HepG2 (cell line): ENCODE data around the gene SEMA7A. TPM values are rescaled to one million over a fixed set of nuclear protein-coding genes. Genes with fewer than 3 reads are reported as not detected.

Source experiments
- ATAC-seq: fragments of 200-7000 bp; cut with Tn5 transposase; 3 replicates; pipeline ENCODE4 v1.9.1; 2020; ENCODE audit warnings: mild to moderate bottlenecking, moderate library complexity
- BruUV-seq: library from RNA; stranded (reverse); fragments of 400-500 nt; replicated peaks from 2 replicates; lab custom pipeline; 2021; lab: Mats Ljungman, UMichigan
- CTCF ChIA-PET: fragments of 300-600 bp; formaldehyde crosslinking; extraction: SDS; loops from one replicate; lab custom pipeline; 2021; ENCODE audit warnings: low total read pairs, inconsistent platforms, low intra/inter-chr PET ratio; lab: Yijun Ruan, JAX
- POLR2A ChIA-PET: fragments of 350-600 bp; sonication (Branson Sonifier 250); formaldehyde crosslinking; loops from one replicate; lab custom pipeline; 2020; ENCODE audit warnings: antibody characterized with exemption, inconsistent platforms; lab: Yijun Ruan, JAX
- DNase-seq: peaks from one replicate; pipeline ENCODE4 v3.0.0-alpha.2; 2015; ENCODE audit warnings: low spot score
- FAIRE-seq: peaks from 3 replicates; lab custom pipeline; 2011; peaks lifted over from hg19 to GRCh38; lab: Jason Lieb, UNC
- H2AFZ ChIP-seq: one replicate; pipeline ENCODE4 v1.6.1; 2011; ENCODE audit warnings: low read length, inconsistent platforms
- H3K27ac ChIP-seq: fragments of 300-600 bp; 3 replicates; pipeline ENCODE4 v1.8.0; 2011; ENCODE audit warnings: mixed run types, mild to moderate bottlenecking, mixed read lengths, low read length, inconsistent platforms; ENCODE audit not compliant: insufficient read depth; ENCODE audit errors: extremely low read length
- H3K27me3 ChIP-seq, 2 experiments: fragments of 200-600 bp in 1 of 2; 2 replicates in 1 of 2; 3 replicates in 1 of 2; pipeline versions ENCODE4 v1.6.0 to v1.8.0; 2011; ENCODE audit warnings: low read length in 2 of 2, mild to moderate bottlenecking in 2 of 2, moderate library complexity in 2 of 2, inconsistent platforms in 1 of 2; ENCODE audit not compliant: insufficient read depth in 2 of 2, control insufficient read depth in 1 of 2
- H3K36me3 ChIP-seq, 2 experiments: fragments of 200-600 bp in 1 of 2; replicated peaks in 1 of 2; 2 replicates in 1 of 2; 3 replicates in 1 of 2; pipeline versions ENCODE4 v1.5.1 to v1.8.0; 2011; ENCODE audit warnings: low read length in 2 of 2, inconsistent platforms in 1 of 2; ENCODE audit not compliant: insufficient read depth in 2 of 2, control insufficient read depth in 1 of 2
- H3K4me1 ChIP-seq: 2 replicates; pipeline ENCODE4 v1.5.1; 2012; ENCODE audit warnings: low read length, inconsistent platforms; ENCODE audit not compliant: insufficient read depth
- H3K4me2 ChIP-seq: 2 replicates; pipeline ENCODE4 v1.6.0; 2011; ENCODE audit warnings: low read depth, low read length, inconsistent platforms
- H3K4me3 ChIP-seq, 3 experiments: fragments of 200-600 bp in 1 of 3; sonication (generic), shearing (Covaris generic) in 1 of 3; replicated peaks in 1 of 3; 2 replicates each; pipeline ENCODE4 v1.5.1; 2011 to 2016; ENCODE audit warnings: low read length in 3 of 3, inconsistent platforms in 2 of 3, low read depth in 2 of 3, mild to moderate bottlenecking in 2 of 3, control low read depth in 1 of 3, mixed read lengths in 1 of 3; ENCODE audit not compliant: insufficient read depth in 1 of 3
- H3K79me2 ChIP-seq: one replicate; pipeline ENCODE4 v1.6.1; 2011; ENCODE audit warnings: low read length, inconsistent platforms; ENCODE audit not compliant: insufficient read depth
- H3K9ac ChIP-seq: 2 replicates; pipeline ENCODE4 v1.6.0; 2011; ENCODE audit warnings: mild to moderate bottlenecking, low read depth, low read length, inconsistent platforms; ENCODE audit not compliant: insufficient read depth
- H3K9me3 ChIP-seq: 2 replicates; pipeline ENCODE4 v1.5.1; 2012; ENCODE audit warnings: mild to moderate bottlenecking, low read length
- H4K20me1 ChIP-seq: 2 replicates; pipeline ENCODE4 v1.6.0; 2011; ENCODE audit warnings: inconsistent platforms, mild to moderate bottlenecking, low read length, moderate library complexity; ENCODE audit not compliant: insufficient read depth
- BHLHE40 ChIP-seq: IDR thresholded peaks from 2 replicates; pipeline ENCODE4 v1.6.1; 2011; ENCODE audit warnings: low read length, improper control_type of control experiment
- ESRRA ChIP-seq: sonication (generic); formaldehyde crosslinking; IDR thresholded peaks from 2 replicates; pipeline ENCODE4 v1.5.1; 2020; ENCODE audit warnings: mild to moderate bottlenecking, low read depth, missing genetic modification reagents
- FOXJ3 ChIP-seq: sonication (generic); formaldehyde crosslinking; IDR thresholded peaks from 2 replicates; pipeline ENCODE4 v1.4.0; 2020; ENCODE audit warnings: missing genetic modification reagents, mild to moderate bottlenecking, borderline replicate concordance
- HMG20A ChIP-seq: IDR thresholded peaks from 2 replicates; pipeline ENCODE4 v1.6.1; 2016; ENCODE audit warnings: borderline replicate concordance
- IKZF1 ChIP-seq: fragments of 450-650 bp; IDR thresholded peaks from 2 replicates; pipeline ENCODE4 v1.7.1; 2016
- KMT2A ChIP-seq: sonication (generic); formaldehyde crosslinking; IDR thresholded peaks from 2 replicates; pipeline ENCODE4 v1.4.0; 2020; ENCODE audit warnings: missing genetic modification reagents
- NFATC3 ChIP-seq: sonication (generic); formaldehyde crosslinking; IDR thresholded peaks from 2 replicates; pipeline ENCODE4 v1.5.1; 2020; ENCODE audit warnings: mild to moderate bottlenecking, missing genetic modification reagents
- ZNF136 ChIP-seq: sonication (generic); formaldehyde crosslinking; IDR thresholded peaks from 2 replicates; pipeline ENCODE4 v1.8.1; 2022; ENCODE audit warnings: low read depth, mild to moderate bottlenecking, moderate library complexity, missing genetic modification reagents
- ZNF276 ChIP-seq: sonication (generic); formaldehyde crosslinking; IDR thresholded peaks from 2 replicates; pipeline ENCODE4 v1.4.0; 2020; ENCODE audit warnings: mild to moderate bottlenecking, low read depth, missing genetic modification reagents
- ZNF484 ChIP-seq: sonication (generic); formaldehyde crosslinking; IDR thresholded peaks from 2 replicates; pipeline ENCODE4 v1.5.1; 2020; ENCODE audit warnings: mild to moderate bottlenecking, low read depth, missing genetic modification reagents, borderline replicate concordance
- WGBS: methylation state at CpG from one replicate; pipeline ENCODE4 v1.1.6; 2017; ENCODE audit warnings: low lambda C conversion rate; 5-methylcytosine and 5-hydroxymethylcytosine counted together
- in situ Hi-C: cut with HindIII; loops from 2 replicates; pipeline ENCODE4 v1.10.0; 2017; ENCODE audit warnings: low pct_unique_long_range_greater_than_20kb; ENCODE audit not compliant: extremely low pct_ligation_motif_present
- intact Hi-C: fragments of 100-400 bp; cut with micrococcal nuclease; formaldehyde crosslinking; loops from one replicate; pipeline ENCODE4 v1.10.0; 2022; ENCODE audit not compliant: unreplicated experiment
- polyA plus RNA-seq, 8 experiments: library from polyadenylated mRNA; depleted of rRNA in 3 of 8; stranded (reverse) in 7 of 8; unstranded in 1 of 8; fragments of >200 nt; fragmentation: Illumina TruSeq in 4 of 8; extraction: Trizol in 4 of 8; gene quantifications; 2 replicates each; pipeline versions ENCODE4 v1.2.1 to v1.2.3, GENCODE V29; 2011 to 2016; ENCODE audit warnings: low read depth in 4 of 8, missing spikeins in 1 of 8, mixed read lengths in 1 of 8; ENCODE audit not compliant: insufficient read depth in 1 of 8
- total RNA-seq, 5 experiments: library from RNA; depleted of rRNA; stranded (reverse); fragments of >200 nt; fragmentation: Illumina TruSeq; extraction: Trizol; gene quantifications; 2 replicates each; pipeline ENCODE4 v1.2.3, GENCODE V29; 2016; ENCODE audit warnings: low read depth in 1 of 5
- TF ChIP-seq, protein P1 (sequence below): sonication (generic); formaldehyde crosslinking; IDR thresholded peaks from 2 replicates; pipeline ENCODE4 v1.5.0; 2020; ENCODE audit warnings: missing genetic modification reagents
- TF ChIP-seq, protein P2 (sequence below): sonication (generic); formaldehyde crosslinking; IDR thresholded peaks from 2 replicates; pipeline ENCODE4 v1.8.1; 2023; ENCODE audit warnings: mild to moderate bottlenecking, inconsistent platforms, moderate library complexity, missing genetic modification reagents, borderline replicate concordance
- TF ChIP-seq, protein P3 (sequence below): sonication (generic); formaldehyde crosslinking; conservative IDR thresholded peaks from 2 replicates; pipeline ENCODE4 v1.4.0; 2020; ENCODE audit warnings: mild to moderate bottlenecking, missing genetic modification reagents, moderate library complexity
- TF ChIP-seq, protein P4 (sequence below): sonication (generic); formaldehyde crosslinking; IDR thresholded peaks from 2 replicates; pipeline ENCODE4 v1.8.0; 2022; ENCODE audit warnings: low read depth, missing genetic modification reagents

SEMA7A gene
- total and polyA plus RNA-seq, 2 of the 13 experiments (the other 11 are each of a cell fraction or from before 2014, with no cell fraction given): 9.0 to 15.8 TPM

DNA sequence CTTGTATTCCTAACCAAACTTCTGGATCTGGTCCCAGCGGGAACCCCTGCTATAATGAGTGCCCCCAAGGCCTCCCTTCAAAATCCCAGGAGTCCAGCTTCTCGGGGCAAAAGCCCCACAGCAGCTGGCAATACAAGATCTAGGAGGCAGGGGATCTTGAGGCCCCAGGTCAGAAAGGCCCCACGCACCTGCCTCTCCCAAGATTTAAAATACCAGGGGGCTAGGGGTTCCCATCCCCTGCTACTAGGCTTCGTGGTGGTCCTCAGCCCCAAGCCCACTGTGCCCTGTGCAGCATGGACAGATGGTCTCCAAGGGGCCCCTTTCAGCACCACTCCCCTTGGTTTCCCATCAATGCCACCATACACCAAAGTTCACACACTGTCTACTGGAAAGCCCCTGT is 50.5 kb downstream of the SEMA7A start:
- no TSS peak for BruUV-seq
- FAIRE-seq (no peak), ATAC-seq (no peak), DNase-seq (no peak)
- Histone ChIP-seq H3K79me2 (no peaks in the 10 kb centered on the region), H3K4me2 (peak overlapping the region; percentile 70), H3K9me3 (no peaks in the 10 kb centered on the region), H4K20me1 (no peaks in the 10 kb centered on the region), H3K27me3 (peaks cover 0 to 8% of the 10 kb centered on the region in 2 experiments; a peak in 3 of 5 replicates), H3K4me3 (peak overlapping the region in 1 of 3 experiments; percentile 44; a peak in 2 of 6 replicates), H3K27ac (no peak overlapping the region), H3K4me1 (peaks cover 77% of the 10 kb centered on the region), H2AFZ (no peak overlapping the region), H3K9ac (no peak overlapping the region), H3K36me3 (no peaks in the 10 kb centered on the region)
- ChIA-PET CTCF (interaction anchor here (2.0 to 3.5 kb wide), 3 partner anchors 56 to 106 kb away, joined by 7 to 77 read pairs (median 27); no protein-coding TSS in a partner anchor), POLR2A (interaction anchor here (1.3 to 8.8 kb wide), 3 partner anchors 53 to 163 kb away, joined by 4 to 124 read pairs (median 7); no protein-coding TSS in a partner anchor)
- in situ Hi-C loops (loop anchor here (5.0 kb wide), 1 partner anchor 104 kb away; no protein-coding TSS in a partner anchor), intact Hi-C loops (loop anchor here (2.0 kb wide), 1 partner anchor 106 kb away; no protein-coding TSS in a partner anchor)
- WGBS: no CpG with 5 or more reads among the region's 4 CpGs
- TF ChIP-seq BHLHE40: no peak
- TF ChIP-seq, protein P1, sequence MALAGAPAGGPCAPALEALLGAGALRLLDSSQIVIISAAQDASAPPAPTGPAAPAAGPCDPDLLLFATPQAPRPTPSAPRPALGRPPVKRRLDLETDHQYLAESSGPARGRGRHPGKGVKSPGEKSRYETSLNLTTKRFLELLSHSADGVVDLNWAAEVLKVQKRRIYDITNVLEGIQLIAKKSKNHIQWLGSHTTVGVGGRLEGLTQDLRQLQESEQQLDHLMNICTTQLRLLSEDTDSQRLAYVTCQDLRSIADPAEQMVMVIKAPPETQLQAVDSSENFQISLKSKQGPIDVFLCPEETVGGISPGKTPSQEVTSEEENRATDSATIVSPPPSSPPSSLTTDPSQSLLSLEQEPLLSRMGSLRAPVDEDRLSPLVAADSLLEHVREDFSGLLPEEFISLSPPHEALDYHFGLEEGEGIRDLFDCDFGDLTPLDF (CRISPR knock-in tag): no peak
- TF ChIP-seq FOXJ3: no peak
- TF ChIP-seq, protein P2, sequence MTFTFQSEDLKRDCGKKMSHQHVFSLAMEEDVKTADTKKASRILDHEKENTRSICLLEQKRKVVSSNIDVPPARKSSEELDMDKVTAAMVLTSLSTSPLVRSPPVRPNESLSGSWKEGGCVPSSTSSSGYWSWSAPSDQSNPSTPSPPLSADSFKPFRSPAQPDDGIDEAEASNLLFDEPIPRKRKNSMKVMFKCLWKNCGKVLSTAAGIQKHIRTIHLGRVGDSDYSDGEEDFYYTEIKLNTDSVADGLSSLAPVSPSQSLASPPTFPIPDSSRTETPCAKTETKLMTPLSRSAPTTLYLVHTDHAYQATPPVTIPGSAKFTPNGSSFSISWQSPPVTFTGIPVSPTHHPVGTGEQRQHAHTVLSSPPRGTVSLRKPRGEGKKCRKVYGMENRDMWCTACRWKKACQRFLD (CRISPR knock-in tag): no peak
- no peak for TF ChIP-seq ESRRA (CRISPR knock-in tag)
- TF ChIP-seq, protein P3, sequence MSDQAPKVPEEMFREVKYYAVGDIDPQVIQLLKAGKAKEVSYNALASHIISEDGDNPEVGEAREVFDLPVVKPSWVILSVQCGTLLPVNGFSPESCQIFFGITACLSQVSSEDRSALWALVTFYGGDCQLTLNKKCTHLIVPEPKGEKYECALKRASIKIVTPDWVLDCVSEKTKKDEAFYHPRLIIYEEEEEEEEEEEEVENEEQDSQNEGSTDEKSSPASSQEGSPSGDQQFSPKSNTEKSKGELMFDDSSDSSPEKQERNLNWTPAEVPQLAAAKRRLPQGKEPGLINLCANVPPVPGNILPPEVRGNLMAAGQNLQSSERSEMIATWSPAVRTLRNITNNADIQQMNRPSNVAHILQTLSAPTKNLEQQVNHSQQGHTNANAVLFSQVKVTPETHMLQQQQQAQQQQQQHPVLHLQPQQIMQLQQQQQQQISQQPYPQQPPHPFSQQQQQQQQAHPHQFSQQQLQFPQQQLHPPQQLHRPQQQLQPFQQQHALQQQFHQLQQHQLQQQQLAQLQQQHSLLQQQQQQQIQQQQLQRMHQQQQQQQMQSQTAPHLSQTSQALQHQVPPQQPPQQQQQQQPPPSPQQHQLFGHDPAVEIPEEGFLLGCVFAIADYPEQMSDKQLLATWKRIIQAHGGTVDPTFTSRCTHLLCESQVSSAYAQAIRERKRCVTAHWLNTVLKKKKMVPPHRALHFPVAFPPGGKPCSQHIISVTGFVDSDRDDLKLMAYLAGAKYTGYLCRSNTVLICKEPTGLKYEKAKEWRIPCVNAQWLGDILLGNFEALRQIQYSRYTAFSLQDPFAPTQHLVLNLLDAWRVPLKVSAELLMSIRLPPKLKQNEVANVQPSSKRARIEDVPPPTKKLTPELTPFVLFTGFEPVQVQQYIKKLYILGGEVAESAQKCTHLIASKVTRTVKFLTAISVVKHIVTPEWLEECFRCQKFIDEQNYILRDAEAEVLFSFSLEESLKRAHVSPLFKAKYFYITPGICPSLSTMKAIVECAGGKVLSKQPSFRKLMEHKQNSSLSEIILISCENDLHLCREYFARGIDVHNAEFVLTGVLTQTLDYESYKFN (CRISPR knock-in tag): no peak
- TF ChIP-seq, protein P4, sequence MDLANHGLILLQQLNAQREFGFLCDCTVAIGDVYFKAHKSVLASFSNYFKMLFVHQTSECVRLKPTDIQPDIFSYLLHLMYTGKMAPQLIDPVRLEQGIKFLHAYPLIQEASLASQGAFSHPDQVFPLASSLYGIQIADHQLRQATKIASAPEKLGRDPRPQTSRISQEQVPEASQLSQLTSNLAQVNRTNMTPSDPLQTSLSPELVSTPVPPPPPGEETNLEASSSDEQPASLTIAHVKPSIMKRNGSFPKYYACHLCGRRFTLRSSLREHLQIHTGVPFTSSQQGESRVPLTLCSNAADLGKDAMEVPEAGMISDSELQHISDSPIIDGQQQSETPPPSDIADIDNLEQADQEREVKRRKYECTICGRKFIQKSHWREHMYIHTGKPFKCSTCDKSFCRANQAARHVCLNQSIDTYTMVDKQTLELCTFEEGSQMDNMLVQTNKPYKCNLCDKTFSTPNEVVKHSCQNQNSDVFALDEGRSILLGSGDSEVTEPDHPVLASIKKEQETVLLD (CRISPR knock-in tag): no peak
- no peak for TF ChIP-seq ZNF136 (CRISPR knock-in tag)
- TF ChIP-seq KMT2A: no peak
- TF ChIP-seq ZNF276 (CRISPR knock-in tag): no peak
- TF ChIP-seq HMG20A (CRISPR knock-in tag): no peak
- TF ChIP-seq ZNF484 (CRISPR knock-in tag): no peak
- TF ChIP-seq IKZF1: no peak
- no peak for TF ChIP-seq NFATC3 (CRISPR knock-in tag)
